GM23338 (cell line): ENCODE results near the gene ASXL2. TPM values are rescaled to one million over a fixed set of nuclear protein-coding genes. Genes with fewer than 3 reads are reported as not detected.

Experiments
- ATAC-seq: fragments of 200-7000 bp; cut with Tn5 transposase; 3 replicates; pipeline ENCODE4 v1.9.1; 2020
- DNase-seq: peaks from one replicate; pipeline ENCODE4 v3.0.0-alpha.2; 2015; ENCODE audit warnings: low spot score
- H2AFZ ChIP-seq: fragments of 200-600 bp; sonication (generic); 2 replicates; pipeline ENCODE4 v1.8.0; 2016; ENCODE audit warnings: antibody characterized with exemption, mild to moderate bottlenecking, moderate library complexity
- H3F3A ChIP-seq: fragments of 200-600 bp; sonication (generic); replicated peaks from 2 replicates; pipeline ENCODE4 v1.8.0; 2017; ENCODE audit warnings: antibody characterized with exemption, mixed run types, low read depth
- H3K27ac ChIP-seq: fragments of 200-600 bp; sonication (generic); 2 replicates; pipeline ENCODE4 v1.6.1; 2016; ENCODE audit warnings: low read depth
- H3K27me3 ChIP-seq: fragments of 200-600 bp; sonication (generic); 2 replicates; pipeline ENCODE4 v1.8.0; 2016; ENCODE audit warnings: mild to moderate bottlenecking, mixed run types, moderate library complexity; ENCODE audit not compliant: insufficient read depth
- H3K36me3 ChIP-seq: fragments of 200-600 bp; sonication (generic); 2 replicates; pipeline ENCODE4 v1.8.0; 2016; ENCODE audit warnings: mild to moderate bottlenecking; ENCODE audit not compliant: insufficient read depth
- H3K4me1 ChIP-seq: fragments of 200-600 bp; sonication (generic); 2 replicates; pipeline ENCODE4 v1.8.0; 2016; ENCODE audit warnings: mild to moderate bottlenecking, moderate library complexity; ENCODE audit not compliant: insufficient read depth
- H3K4me2 ChIP-seq: fragments of 200-600 bp; sonication (generic); 2 replicates; pipeline ENCODE4 v1.7.1; 2017; ENCODE audit warnings: mixed run types
- H3K4me3 ChIP-seq: fragments of 200-600 bp; sonication (generic); 2 replicates; pipeline ENCODE4 v1.6.1; 2016; ENCODE audit warnings: mixed run types
- H3K79me2 ChIP-seq: fragments of 200-600 bp; sonication (generic); replicated peaks from 2 replicates; pipeline ENCODE4 v1.8.0; 2017; ENCODE audit warnings: mild to moderate bottlenecking; ENCODE audit not compliant: insufficient read depth
- H3K9me2 ChIP-seq: fragments of 200-600 bp; sonication (generic); 2 replicates; pipeline ENCODE4 v1.8.0; 2017; ENCODE audit not compliant: insufficient read depth
- H4K20me1 ChIP-seq: fragments of 200-600 bp; sonication (generic); replicated peaks from 2 replicates; pipeline ENCODE4 v1.8.0; 2017; ENCODE audit warnings: mild to moderate bottlenecking; ENCODE audit not compliant: insufficient read depth
- H3K27ac Mint-ChIP-seq: 2 replicates; pipeline ENCODE4 v1.8.0; 2020; ENCODE audit warnings: inconsistent platforms, mild to moderate bottlenecking, moderate library complexity, mixed read lengths
- H3K27me3 Mint-ChIP-seq: 3 replicates; pipeline ENCODE4 v1.8.0; 2022; ENCODE audit warnings: low read depth, mild to moderate bottlenecking, moderate library complexity, mixed read lengths, inconsistent platforms; ENCODE audit not compliant: insufficient read depth, poor library complexity
- H3K36me3 Mint-ChIP-seq: 3 replicates; pipeline ENCODE4 v1.8.0; 2021; ENCODE audit warnings: low read depth, mild to moderate bottlenecking, inconsistent platforms, moderate library complexity, mixed read lengths
- H3K4me1 Mint-ChIP-seq: 3 replicates; pipeline ENCODE4 v1.8.0; 2020; ENCODE audit warnings: mild to moderate bottlenecking, inconsistent platforms, mixed read lengths
- H3K4me3 Mint-ChIP-seq: 3 replicates; pipeline ENCODE4 v1.8.0; 2021; ENCODE audit warnings: moderate library complexity, mild to moderate bottlenecking, inconsistent platforms, mixed read lengths
- H3K9me3 Mint-ChIP-seq: 3 replicates; pipeline ENCODE4 v1.8.0; 2020; ENCODE audit warnings: moderate library complexity, mild to moderate bottlenecking, inconsistent platforms, mixed read lengths
- CREB1 ChIP-seq: fragments of 250-450 bp; sonication (Bioruptor Pico); IDR thresholded peaks from 2 replicates; pipeline ENCODE4 v1.5.0; 2020; ENCODE audit warnings: low read depth, mild to moderate bottlenecking, moderate library complexity
- CTCF ChIP-seq, 2 experiments: fragments of 200-600 bp in 1 of 2; sonication (generic) in 1 of 2; conservative IDR thresholded peaks; 2 replicates each; pipeline versions ENCODE4 v1.5.1 to v1.6.1; 2016 to 2017; ENCODE audit warnings: antibody characterized with exemption in 2 of 2, low read depth in 2 of 2, mild to moderate bottlenecking in 2 of 2, moderate library complexity in 1 of 2
- EZH2 ChIP-seq: fragments of 200-600 bp; sonication (generic); IDR thresholded peaks from one replicate; pipeline ENCODE4 v1.8.0; 2017; ENCODE audit warnings: antibody characterized with exemption, mild to moderate bottlenecking, low read depth; ENCODE audit not compliant: unreplicated experiment
- EZH2phosphoT487 ChIP-seq: fragments of 200-600 bp; sonication (generic); IDR thresholded peaks from one replicate; pipeline ENCODE4 v1.8.1; 2018; ENCODE audit warnings: antibody characterized with exemption; ENCODE audit not compliant: unreplicated experiment
- JUNB ChIP-seq: IDR thresholded peaks from one replicate; pipeline ENCODE4 v1.6.1; 2016; ENCODE audit warnings: antibody characterized with exemption; ENCODE audit not compliant: unreplicated experiment
- POLR2AphosphoS5 ChIP-seq: IDR thresholded peaks from 2 replicates; pipeline ENCODE4 v1.6.1; 2016; ENCODE audit warnings: antibody characterized with exemption, low read depth
- polyA plus RNA-seq: library from polyadenylated mRNA; unstranded; fragments of >200 nt; fragmentation: Nextera tagmentation; extraction: Ambion mirVana; gene quantifications from 2 replicates; pipeline ENCODE4 v1.2.1, GENCODE V29; 2016
- total RNA-seq: library from RNA; depleted of rRNA; stranded (reverse); fragments of >200 nt; shearing (Covaris generic); gene quantifications from 2 replicates; pipeline ENCODE4 v1.2.3, GENCODE V29; 2014
- TF ChIP-seq, protein P1 (sequence below): fragments of 250-450 bp; sonication (Bioruptor Pico); IDR thresholded peaks from 2 replicates; pipeline ENCODE4 v1.5.0; 2020; ENCODE audit warnings: mild to moderate bottlenecking, moderate library complexity

Gene ASXL2
- total and polyA plus RNA-seq, 2 experiments from 2014 or later = 7.0 to 21.8 TPM

DNA sequence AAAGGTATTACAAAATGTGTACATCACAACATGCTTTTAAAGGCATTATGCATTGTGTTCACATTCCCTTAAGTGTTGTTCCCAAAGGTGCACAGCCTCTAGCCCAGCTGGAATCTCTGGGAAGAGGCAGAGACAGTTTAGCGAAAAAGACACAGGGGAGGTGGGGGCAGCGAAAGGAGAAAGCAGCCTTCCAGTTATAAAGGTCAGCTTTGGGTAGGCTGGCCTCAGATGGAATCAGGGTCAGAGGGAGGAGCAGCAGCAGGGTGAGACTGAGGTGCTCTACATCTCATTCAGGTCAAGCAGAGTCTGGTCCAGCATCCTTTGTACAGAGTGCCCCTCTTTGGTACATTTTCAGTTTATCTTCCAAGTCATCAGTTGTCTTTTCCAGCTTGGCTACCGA is 68.6 kb downstream of the ASXL2 start:
- H3K27ac Mint-ChIP-seq = no peak overlapping the region
- H3K9me3 Mint-ChIP-seq = no peaks in the 10 kb centered on the region
- peaks cover 3% of the 10 kb centered on the region; the same call in 1 of the 2 replicates for H4K20me1 ChIP-seq
- H3K27me3 Mint-ChIP-seq = peaks cover 2% of the 10 kb centered on the region
- H3K36me3 ChIP-seq = peaks cover 8% of the 10 kb centered on the region
- no peak overlapping the region for H3K27ac ChIP-seq
- peaks cover 3% of the 10 kb centered on the region; the same call in 1 of the 3 replicates for H3K4me1 Mint-ChIP-seq
- no peak overlapping the region for H3K4me3 ChIP-seq
- DNase-seq (no peak), ATAC-seq (no peak)
- no peaks in the 10 kb centered on the region for H3F3A ChIP-seq
- no peak overlapping the region for H3K4me3 Mint-ChIP-seq
- peaks cover 12% of the 10 kb centered on the region; the same call in 2 of the 3 replicates for H3K36me3 Mint-ChIP-seq
- H2AFZ ChIP-seq = no peak overlapping the region
- no peaks in the 10 kb centered on the region for H3K4me1 ChIP-seq
- H3K27me3 ChIP-seq = no peaks in the 10 kb centered on the region
- peaks cover 17% of the 10 kb centered on the region for H3K79me2 ChIP-seq
- H3K4me2 ChIP-seq = no peak overlapping the region
- no peaks in the 10 kb centered on the region for H3K9me2 ChIP-seq
- TF ChIP-seq CREB1 (CRISPR knock-in tag) = no peak
- TF ChIP-seq, protein P1, sequence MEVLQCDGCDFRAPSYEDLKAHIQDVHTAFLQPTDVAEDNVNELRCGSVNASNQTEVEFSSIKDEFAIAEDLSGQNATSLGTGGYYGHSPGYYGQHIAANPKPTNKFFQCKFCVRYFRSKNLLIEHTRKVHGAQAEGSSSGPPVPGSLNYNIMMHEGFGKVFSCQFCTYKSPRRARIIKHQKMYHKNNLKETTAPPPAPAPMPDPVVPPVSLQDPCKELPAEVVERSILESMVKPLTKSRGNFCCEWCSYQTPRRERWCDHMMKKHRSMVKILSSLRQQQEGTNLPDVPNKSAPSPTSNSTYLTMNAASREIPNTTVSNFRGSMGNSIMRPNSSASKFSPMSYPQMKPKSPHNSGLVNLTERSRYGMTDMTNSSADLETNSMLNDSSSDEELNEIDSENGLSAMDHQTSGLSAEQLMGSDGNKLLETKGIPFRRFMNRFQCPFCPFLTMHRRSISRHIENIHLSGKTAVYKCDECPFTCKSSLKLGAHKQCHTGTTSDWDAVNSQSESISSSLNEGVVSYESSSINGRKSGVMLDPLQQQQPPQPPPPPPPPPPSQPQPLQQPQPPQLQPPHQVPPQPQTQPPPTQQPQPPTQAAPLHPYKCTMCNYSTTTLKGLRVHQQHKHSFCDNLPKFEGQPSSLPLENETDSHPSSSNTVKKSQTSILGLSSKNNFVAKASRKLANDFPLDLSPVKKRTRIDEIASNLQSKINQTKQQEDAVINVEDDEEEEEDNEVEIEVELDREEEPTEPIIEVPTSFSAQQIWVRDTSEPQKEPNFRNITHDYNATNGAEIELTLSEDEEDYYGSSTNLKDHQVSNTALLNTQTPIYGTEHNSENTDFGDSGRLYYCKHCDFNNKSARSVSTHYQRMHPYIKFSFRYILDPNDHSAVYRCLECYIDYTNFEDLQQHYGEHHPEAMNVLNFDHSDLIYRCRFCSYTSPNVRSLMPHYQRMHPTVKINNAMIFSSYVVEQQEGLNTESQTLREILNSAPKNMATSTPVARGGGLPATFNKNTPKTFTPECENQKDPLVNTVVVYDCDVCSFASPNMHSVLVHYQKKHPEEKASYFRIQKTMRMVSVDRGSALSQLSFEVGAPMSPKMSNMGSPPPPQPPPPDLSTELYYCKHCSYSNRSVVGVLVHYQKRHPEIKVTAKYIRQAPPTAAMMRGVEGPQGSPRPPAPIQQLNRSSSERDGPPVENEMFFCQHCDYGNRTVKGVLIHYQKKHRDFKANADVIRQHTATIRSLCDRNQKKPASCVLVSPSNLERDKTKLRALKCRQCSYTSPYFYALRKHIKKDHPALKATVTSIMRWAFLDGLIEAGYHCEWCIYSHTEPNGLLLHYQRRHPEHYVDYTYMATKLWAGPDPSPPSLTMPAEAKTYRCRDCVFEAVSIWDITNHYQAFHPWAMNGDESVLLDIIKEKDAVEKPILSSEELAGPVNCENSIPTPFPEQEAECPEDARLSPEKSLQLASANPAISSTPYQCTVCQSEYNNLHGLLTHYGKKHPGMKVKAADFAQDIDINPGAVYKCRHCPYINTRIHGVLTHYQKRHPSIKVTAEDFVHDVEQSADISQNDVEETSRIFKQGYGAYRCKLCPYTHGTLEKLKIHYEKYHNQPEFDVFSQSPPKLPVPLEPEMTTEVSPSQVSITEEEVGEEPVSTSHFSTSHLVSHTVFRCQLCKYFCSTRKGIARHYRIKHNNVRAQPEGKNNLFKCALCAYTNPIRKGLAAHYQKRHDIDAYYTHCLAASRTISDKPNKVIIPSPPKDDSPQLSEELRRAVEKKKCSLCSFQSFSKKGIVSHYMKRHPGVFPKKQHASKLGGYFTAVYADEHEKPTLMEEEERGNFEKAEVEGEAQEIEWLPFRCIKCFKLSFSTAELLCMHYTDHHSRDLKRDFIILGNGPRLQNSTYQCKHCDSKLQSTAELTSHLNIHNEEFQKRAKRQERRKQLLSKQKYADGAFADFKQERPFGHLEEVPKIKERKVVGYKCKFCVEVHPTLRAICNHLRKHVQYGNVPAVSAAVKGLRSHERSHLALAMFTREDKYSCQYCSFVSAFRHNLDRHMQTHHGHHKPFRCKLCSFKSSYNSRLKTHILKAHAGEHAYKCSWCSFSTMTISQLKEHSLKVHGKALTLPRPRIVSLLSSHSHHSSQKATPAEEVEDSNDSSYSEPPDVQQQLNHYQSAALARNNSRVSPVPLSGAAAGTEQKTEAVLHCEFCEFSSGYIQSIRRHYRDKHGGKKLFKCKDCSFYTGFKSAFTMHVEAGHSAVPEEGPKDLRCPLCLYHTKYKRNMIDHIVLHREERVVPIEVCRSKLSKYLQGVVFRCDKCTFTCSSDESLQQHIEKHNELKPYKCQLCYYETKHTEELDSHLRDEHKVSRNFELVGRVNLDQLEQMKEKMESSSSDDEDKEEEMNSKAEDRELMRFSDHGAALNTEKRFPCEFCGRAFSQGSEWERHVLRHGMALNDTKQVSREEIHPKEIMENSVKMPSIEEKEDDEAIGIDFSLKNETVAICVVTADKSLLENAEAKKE (CRISPR knock-in tag) = no peak
- no peak for TF ChIP-seq EZH2phosphoT487
- no peak for TF ChIP-seq CTCF (conservative IDR thresholded peaks at IDR 0.05; ENCODE audit: low read depth in 2 of 2)
- no peak for TF ChIP-seq POLR2AphosphoS5
- no peak for TF ChIP-seq EZH2
- no peak for TF ChIP-seq JUNB
